Testis (tissue), 2 donors: Measurements from ENCODE around the gene VWDE.

Source experiments
- POLR2A ChIP-seq: fragments of 450-650 bp; IDR thresholded peaks from one replicate; pipeline ENCODE4 v1.6.1; 2017; ENCODE audit warnings: antibody characterized with exemption, mild to moderate bottlenecking, moderate library complexity
- TF ChIP-seq, protein P1 (sequence below), 3 experiments: fragments of 450-650 bp in 2 of 3; fragments of 200-600 bp in 1 of 3; sonication (generic) in 1 of 3; IDR thresholded peaks; one replicate each; pipeline ENCODE4 v1.5.1; 2016 to 2019; ENCODE audit warnings: antibody characterized with exemption in 3 of 3, mild to moderate bottlenecking in 2 of 3, moderate library complexity in 1 of 3

GRCh38 chr7:12409097-12409711 is 5.5 kb upstream of the VWDE start:
- TF ChIP-seq, protein P1, sequence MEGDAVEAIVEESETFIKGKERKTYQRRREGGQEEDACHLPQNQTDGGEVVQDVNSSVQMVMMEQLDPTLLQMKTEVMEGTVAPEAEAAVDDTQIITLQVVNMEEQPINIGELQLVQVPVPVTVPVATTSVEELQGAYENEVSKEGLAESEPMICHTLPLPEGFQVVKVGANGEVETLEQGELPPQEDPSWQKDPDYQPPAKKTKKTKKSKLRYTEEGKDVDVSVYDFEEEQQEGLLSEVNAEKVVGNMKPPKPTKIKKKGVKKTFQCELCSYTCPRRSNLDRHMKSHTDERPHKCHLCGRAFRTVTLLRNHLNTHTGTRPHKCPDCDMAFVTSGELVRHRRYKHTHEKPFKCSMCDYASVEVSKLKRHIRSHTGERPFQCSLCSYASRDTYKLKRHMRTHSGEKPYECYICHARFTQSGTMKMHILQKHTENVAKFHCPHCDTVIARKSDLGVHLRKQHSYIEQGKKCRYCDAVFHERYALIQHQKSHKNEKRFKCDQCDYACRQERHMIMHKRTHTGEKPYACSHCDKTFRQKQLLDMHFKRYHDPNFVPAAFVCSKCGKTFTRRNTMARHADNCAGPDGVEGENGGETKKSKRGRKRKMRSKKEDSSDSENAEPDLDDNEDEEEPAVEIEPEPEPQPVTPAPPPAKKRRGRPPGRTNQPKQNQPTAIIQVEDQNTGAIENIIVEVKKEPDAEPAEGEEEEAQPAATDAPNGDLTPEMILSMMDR (IDR thresholded peaks at IDR 0.05) = no peak
- TF ChIP-seq POLR2A = no peak
